Panc1 (cell line): ENCODE data around the gene NKD1. TPM values are rescaled to one million over a fixed set of nuclear protein-coding genes. Genes with fewer than 3 reads are reported as not detected.

Experiments used
- ATAC-seq: fragments of 200-7000 bp; cut with Tn5 transposase; 2 replicates; pipeline ENCODE4 v1.9.1; 2020; ENCODE audit warnings: mild to moderate bottlenecking, moderate library complexity
- BruUV-seq: library from RNA; stranded (reverse); fragments of 400-500 nt; replicated peaks from 2 replicates; lab custom pipeline; 2021; lab: Mats Ljungman, UMichigan
- CTCF ChIA-PET: fragments of 300-600 bp; sonication (Branson Sonifier 250); formaldehyde crosslinking; loops from one replicate; lab custom pipeline; 2022; ENCODE audit warnings: antibody characterized with exemption; lab: Charles Lee
- POLR2A ChIA-PET: fragments of 300-600 bp; sonication (Branson Sonifier 250); formaldehyde crosslinking; loops from one replicate; lab custom pipeline; 2022; ENCODE audit warnings: antibody characterized with exemption; lab: Charles Lee
- DNase-seq: peaks from one replicate; pipeline ENCODE4 v3.0.0-alpha.2; 2010; ENCODE audit warnings: low read depth, low spot score
- H3K27ac ChIP-seq: 2 replicates; pipeline ENCODE4 v1.5.1; 2011; ENCODE audit warnings: mild to moderate bottlenecking, low read length, inconsistent platforms
- H3K27me3 ChIP-seq: fragments of 200-500 bp; sonication (Bioruptor generic); 2 replicates; pipeline ENCODE4 v1.6.0; 2014; ENCODE audit warnings: low read length, inconsistent platforms; ENCODE audit not compliant: control insufficient read depth, insufficient read depth
- H3K36me3 ChIP-seq: fragments of 200-500 bp; sonication (Bioruptor generic); 2 replicates; pipeline ENCODE4 v1.5.1; 2014; ENCODE audit warnings: inconsistent platforms, mild to moderate bottlenecking, low read length, moderate library complexity; ENCODE audit not compliant: control insufficient read depth, insufficient read depth
- H3K4me1 ChIP-seq: 2 replicates; pipeline ENCODE4 v1.5.1; 2011; ENCODE audit warnings: inconsistent platforms, mild to moderate bottlenecking, low read length, moderate library complexity; ENCODE audit not compliant: control insufficient read depth, insufficient read depth
- H3K4me3 ChIP-seq, 2 experiments: 2 replicates each; pipeline ENCODE4 v1.5.1; 2011 to 2012; ENCODE audit warnings: low read depth in 2 of 2, low read length in 2 of 2, mild to moderate bottlenecking in 2 of 2, inconsistent platforms in 1 of 2, moderate library complexity in 1 of 2
- H3K9me3 ChIP-seq: fragments of 200-500 bp; sonication (Bioruptor generic); 2 replicates; pipeline ENCODE4 v1.5.1; 2014; ENCODE audit warnings: low read depth, mild to moderate bottlenecking, inconsistent platforms, low read length, moderate library complexity; ENCODE audit not compliant: control insufficient read depth, insufficient read depth
- POLR2AphosphoS5 ChIP-seq: IDR thresholded peaks from 2 replicates; pipeline ENCODE4 v1.6.1; 2012; ENCODE audit warnings: mild to moderate bottlenecking, low read depth, low read length, moderate library complexity
- REST ChIP-seq, 2 experiments: IDR thresholded peaks; 2 replicates each; pipeline ENCODE4 v1.6.1; 2011 to 2012; ENCODE audit warnings: low read depth in 2 of 2, control low read depth in 1 of 2, low read length in 1 of 2, mild to moderate bottlenecking in 1 of 2, moderate library complexity in 1 of 2; ENCODE audit not compliant: insufficient read depth in 1 of 2
- SIN3A ChIP-seq: IDR thresholded peaks from 2 replicates; pipeline ENCODE4 v1.6.1; 2012; ENCODE audit warnings: low read depth, mild to moderate bottlenecking, low read length, moderate library complexity, borderline replicate concordance; ENCODE audit not compliant: insufficient read depth
- TCF7L2 ChIP-seq: IDR thresholded peaks from 2 replicates; pipeline ENCODE4 v1.6.1; 2011; ENCODE audit warnings: mild to moderate bottlenecking, low read depth, low read length, inconsistent platforms
- in situ Hi-C: cut with HindIII; loops from 2 replicates; pipeline ENCODE4 v1.10.0; 2016; ENCODE audit warnings: low sequenced_read_pairs, low pct_unique_long_range_greater_than_20kb
- intact Hi-C: fragments of 100-400 bp; cut with micrococcal nuclease; formaldehyde crosslinking; loops from one replicate; pipeline ENCODE4 v1.10.0; 2022; ENCODE audit not compliant: unreplicated experiment
- total RNA-seq: library from RNA; stranded (reverse); gene quantifications from one replicate; pipeline ENCODE4 v1.2.1, GENCODE V29; 2021; ENCODE audit not compliant: unreplicated experiment
- TF ChIP-seq, protein P1 (sequence below): fragments of 450-650 bp; IDR thresholded peaks from 2 replicates; pipeline ENCODE4 v1.5.1; 2017; ENCODE audit warnings: mild to moderate bottlenecking

Gene NKD1
- total RNA-seq, 1 experiment from 2014 or later: 0.18 TPM

- DNase-seq: no peak
- ChIA-PET POLR2A (no interaction called here), CTCF (no interaction called here)
- no peak for ATAC-seq
- Histone ChIP-seq H3K4me1 (no peaks in the 10 kb centered on the region), H3K36me3 (no peaks in the 10 kb centered on the region), H3K27ac (no peak overlapping the region), H3K9me3 (no peaks in the 10 kb centered on the region), H3K4me3 (no peak overlapping the region), H3K27me3 (no peaks in the 10 kb centered on the region)
- intact Hi-C loops: no loop called here
- no peak for TF ChIP-seq REST (IDR thresholded peaks at IDR 0.05; ENCODE audit: insufficient read depth in 1 of 2, low read depth in 2 of 2, low read length in 1 of 2)
- TF ChIP-seq, protein P1, sequence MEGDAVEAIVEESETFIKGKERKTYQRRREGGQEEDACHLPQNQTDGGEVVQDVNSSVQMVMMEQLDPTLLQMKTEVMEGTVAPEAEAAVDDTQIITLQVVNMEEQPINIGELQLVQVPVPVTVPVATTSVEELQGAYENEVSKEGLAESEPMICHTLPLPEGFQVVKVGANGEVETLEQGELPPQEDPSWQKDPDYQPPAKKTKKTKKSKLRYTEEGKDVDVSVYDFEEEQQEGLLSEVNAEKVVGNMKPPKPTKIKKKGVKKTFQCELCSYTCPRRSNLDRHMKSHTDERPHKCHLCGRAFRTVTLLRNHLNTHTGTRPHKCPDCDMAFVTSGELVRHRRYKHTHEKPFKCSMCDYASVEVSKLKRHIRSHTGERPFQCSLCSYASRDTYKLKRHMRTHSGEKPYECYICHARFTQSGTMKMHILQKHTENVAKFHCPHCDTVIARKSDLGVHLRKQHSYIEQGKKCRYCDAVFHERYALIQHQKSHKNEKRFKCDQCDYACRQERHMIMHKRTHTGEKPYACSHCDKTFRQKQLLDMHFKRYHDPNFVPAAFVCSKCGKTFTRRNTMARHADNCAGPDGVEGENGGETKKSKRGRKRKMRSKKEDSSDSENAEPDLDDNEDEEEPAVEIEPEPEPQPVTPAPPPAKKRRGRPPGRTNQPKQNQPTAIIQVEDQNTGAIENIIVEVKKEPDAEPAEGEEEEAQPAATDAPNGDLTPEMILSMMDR: no peak
- TF ChIP-seq POLR2AphosphoS5: no peak
- TF ChIP-seq TCF7L2: no peak
- no peak for TF ChIP-seq SIN3A
- no TSS peak for BruUV-seq
- in situ Hi-C loops: no loop called here
These were observed 68.2 kb downstream of the NKD1 start for GRCh38 chr16:50616386-50616785.

GRCh38 chr16:50616883-50617645 is 68.9 kb downstream of the NKD1 start:
- ATAC-seq (no peak), DNase-seq (no peak)
- BruUV-seq: no TSS peak
- no peak overlapping the region for H3K4me3 ChIP-seq
- no peaks in the 10 kb centered on the region for H3K36me3 ChIP-seq
- TF ChIP-seq TCF7L2 (no peak), SIN3A (no peak), REST (IDR thresholded peaks at IDR 0.05; ENCODE audit: insufficient read depth in 1 of 2, low read depth in 2 of 2, low read length in 1 of 2) (no peak), POLR2AphosphoS5 (no peak)
- TF ChIP-seq, protein P1: no peak
- intact Hi-C loops (no loop called here), in situ Hi-C loops (no loop called here)
- ChIA-PET POLR2A (no interaction called here), CTCF (no interaction called here)
- H3K27ac ChIP-seq: no peak overlapping the region
- H3K9me3 ChIP-seq: no peaks in the 10 kb centered on the region
- H3K4me1 ChIP-seq: no peaks in the 10 kb centered on the region
- no peaks in the 10 kb centered on the region for H3K27me3 ChIP-seq
